Stomach (tissue), 4 donors: ENCODE data around the gene ST6GALNAC3.

Source experiments
- CTCF ChIP-seq, 7 experiments: fragments of 450-650 bp in 4 of 7; fragments of 200-600 bp in 3 of 7; sonication (generic) in 3 of 7; IDR thresholded peaks; one replicate each; pipeline ENCODE4 v1.5.1; 2016 to 2019; ENCODE audit warnings: antibody characterized with exemption in 7 of 7, control low read depth in 2 of 7, mild to moderate bottlenecking in 1 of 7
- EP300 ChIP-seq: sonication (generic); formaldehyde crosslinking; IDR thresholded peaks from one replicate; pipeline ENCODE4 v1.6.1; 2017; ENCODE audit warnings: antibody characterized with exemption

GRCh38 chr1:76352741-76353435 lies 278.3 kb downstream of the ST6GALNAC3 start:
- no peak for TF ChIP-seq CTCF (IDR thresholded peaks at IDR 0.05)
- TF ChIP-seq EP300 = no peak
